ENCODE data around the gene LEUTX. TPM values are rescaled to one million over a fixed set of nuclear protein-coding genes. Genes with fewer than 3 reads are reported as not detected.
"Not testable (repeated sequence)": the region's sequence is repeated elsewhere in the genome, so short reads cannot be mapped to it uniquely, and the experiment has no call there.

The LEUTX gene
- total RNA-seq, 1 experiment from 2014 or later = not detected

DNA sequence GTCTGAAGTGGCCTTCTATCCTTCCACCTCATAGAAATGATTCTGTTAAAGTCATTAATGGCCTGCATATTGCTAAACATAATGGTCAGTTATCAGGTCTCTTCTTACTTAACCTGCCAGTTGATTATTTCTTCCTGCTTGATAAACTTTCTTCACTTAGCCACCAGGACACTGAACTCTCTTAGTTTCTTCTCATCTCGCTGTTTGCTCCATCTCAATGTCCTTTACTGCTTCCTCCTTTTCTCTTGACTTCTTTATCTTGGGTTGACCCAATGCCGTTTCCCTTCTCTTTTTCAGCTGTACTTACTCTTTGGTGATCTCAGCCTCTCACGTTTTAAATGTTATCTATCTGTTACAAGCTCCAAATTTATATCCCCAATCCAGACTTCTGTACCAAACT is 23.7 kb upstream of the LEUTX start:
- no peak overlapping the region for H3K27ac ChIP-seq (ENCODE audit: low read length)
- DNase-seq (ENCODE audit: low read depth, low spot score) = no peak
- peaks cover 92% of the 10 kb centered on the region for H3K27me3 ChIP-seq (ENCODE audit: control insufficient read depth, insufficient read depth, low read length)
- no peaks in the 10 kb centered on the region for H3K4me1 ChIP-seq (ENCODE audit: control insufficient read depth, insufficient read depth, low read length)
- BruUV-seq (replicated peaks) = no TSS peak
- ChIA-PET POLR2A (interaction anchor here (0.5 to 1.3 kb wide), 6 partner anchors 8 to 453 kb away, joined by 3 to 10 read pairs (median 4); partner anchors contain the start of gene DYRK1B), CTCF (interaction anchor here (0.5 to 1.0 kb wide), 5 partner anchors 10 to 205 kb away, joined by 3 to 9 read pairs (median 5); no protein-coding TSS in a partner anchor)
- no peak overlapping the region for H3K4me3 ChIP-seq (ENCODE audit: low read depth in 2 of 2, low read length in 2 of 2)
- no peak for TF ChIP-seq SIN3A (IDR thresholded peaks at IDR 0.05; ENCODE audit: borderline replicate concordance, insufficient read depth, low read depth, low read length)
- TF ChIP-seq TCF7L2 (IDR thresholded peaks at IDR 0.05; ENCODE audit: low read depth, low read length) = no peak
- TF ChIP-seq POLR2AphosphoS5 (IDR thresholded peaks at IDR 0.05; ENCODE audit: low read depth, low read length) = no peak
- TF ChIP-seq, protein P1, sequence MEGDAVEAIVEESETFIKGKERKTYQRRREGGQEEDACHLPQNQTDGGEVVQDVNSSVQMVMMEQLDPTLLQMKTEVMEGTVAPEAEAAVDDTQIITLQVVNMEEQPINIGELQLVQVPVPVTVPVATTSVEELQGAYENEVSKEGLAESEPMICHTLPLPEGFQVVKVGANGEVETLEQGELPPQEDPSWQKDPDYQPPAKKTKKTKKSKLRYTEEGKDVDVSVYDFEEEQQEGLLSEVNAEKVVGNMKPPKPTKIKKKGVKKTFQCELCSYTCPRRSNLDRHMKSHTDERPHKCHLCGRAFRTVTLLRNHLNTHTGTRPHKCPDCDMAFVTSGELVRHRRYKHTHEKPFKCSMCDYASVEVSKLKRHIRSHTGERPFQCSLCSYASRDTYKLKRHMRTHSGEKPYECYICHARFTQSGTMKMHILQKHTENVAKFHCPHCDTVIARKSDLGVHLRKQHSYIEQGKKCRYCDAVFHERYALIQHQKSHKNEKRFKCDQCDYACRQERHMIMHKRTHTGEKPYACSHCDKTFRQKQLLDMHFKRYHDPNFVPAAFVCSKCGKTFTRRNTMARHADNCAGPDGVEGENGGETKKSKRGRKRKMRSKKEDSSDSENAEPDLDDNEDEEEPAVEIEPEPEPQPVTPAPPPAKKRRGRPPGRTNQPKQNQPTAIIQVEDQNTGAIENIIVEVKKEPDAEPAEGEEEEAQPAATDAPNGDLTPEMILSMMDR (IDR thresholded peaks at IDR 0.05) = no peak
- TF ChIP-seq REST (IDR thresholded peaks at IDR 0.05; ENCODE audit: insufficient read depth in 1 of 2, low read depth in 2 of 2, low read length in 1 of 2) = no peak
- no peaks in the 10 kb centered on the region for H3K9me3 ChIP-seq (ENCODE audit: control insufficient read depth, insufficient read depth, low read depth, low read length)
- in situ Hi-C loops (cut with HindIII; ENCODE audit: low pct_unique_long_range_greater_than_20kb, low sequenced_read_pairs) (no loop called here), intact Hi-C loops (cut with micrococcal nuclease; ENCODE audit: unreplicated experiment) (no loop called here)
- no peaks in the 10 kb centered on the region for H3K36me3 ChIP-seq (ENCODE audit: control insufficient read depth, insufficient read depth, low read length)
- no peak for ATAC-seq

- DNase-seq (ENCODE audit: low read depth, low spot score) (no peak), ATAC-seq (no peak)
- intact Hi-C loops (cut with micrococcal nuclease; ENCODE audit: unreplicated experiment) = no loop called here
- in situ Hi-C loops (cut with HindIII; ENCODE audit: low pct_unique_long_range_greater_than_20kb, low sequenced_read_pairs) = no loop called here
- H3K4me1 ChIP-seq (ENCODE audit: control insufficient read depth, insufficient read depth, low read length) = no peaks in the 10 kb centered on the region
- H3K9me3 ChIP-seq (ENCODE audit: control insufficient read depth, insufficient read depth, low read depth, low read length) = no peaks in the 10 kb centered on the region; the same call in 1 of the 2 replicates
- H3K4me3 ChIP-seq (ENCODE audit: low read depth in 2 of 2, low read length in 2 of 2) = no peak overlapping the region
- H3K27ac ChIP-seq (ENCODE audit: low read length) = no peak overlapping the region
- H3K36me3 ChIP-seq (ENCODE audit: control insufficient read depth, insufficient read depth, low read length) = no peaks in the 10 kb centered on the region
- no peak for TF ChIP-seq REST (IDR thresholded peaks at IDR 0.05; ENCODE audit: insufficient read depth in 1 of 2, low read depth in 2 of 2, low read length in 1 of 2)
- BruUV-seq (replicated peaks) = no TSS peak
- CTCF ChIA-PET = interaction anchor here (0.7 to 1.4 kb wide), 4 partner anchors 8 to 138 kb away, joined by 3 to 10 read pairs (median 4); no protein-coding TSS in a partner anchor
- POLR2A ChIA-PET = interaction anchor here (0.6 kb wide), 1 partner anchor 516 kb away, joined by 5 read pairs; no protein-coding TSS in a partner anchor
- H3K27me3 ChIP-seq (ENCODE audit: control insufficient read depth, insufficient read depth, low read length) = peaks cover 81% of the 10 kb centered on the region
Observed at GRCh38 chr19:39759457-39760184, 19.0 kb upstream of the LEUTX start.

DNA sequence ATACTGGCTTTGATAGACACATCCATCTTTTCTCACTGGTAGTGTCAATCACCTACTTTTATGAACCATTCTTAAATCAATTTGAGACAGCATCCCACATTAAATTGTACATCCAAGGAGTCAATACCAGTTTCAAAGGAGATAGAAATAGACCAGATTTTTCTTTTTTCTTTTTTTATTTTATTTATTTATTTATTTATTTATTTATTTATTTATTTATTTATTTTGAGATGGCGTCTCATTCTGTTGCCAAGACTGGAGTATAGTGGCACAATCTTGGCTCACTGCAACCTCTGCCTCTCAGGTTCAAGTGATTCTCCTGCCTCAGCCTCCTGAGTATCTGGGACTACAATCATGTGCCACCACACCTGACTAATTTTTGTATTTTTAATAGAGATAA is 16.8 kb upstream of the LEUTX start:
- H3K4me3 ChIP-seq (ENCODE audit: low read depth in 2 of 2, low read length in 2 of 2); intact Hi-C loops (cut with micrococcal nuclease; ENCODE audit: unreplicated experiment); H3K4me1 ChIP-seq (ENCODE audit: control insufficient read depth, insufficient read depth, low read length); H3K9me3 ChIP-seq (ENCODE audit: control insufficient read depth, insufficient read depth, low read depth, low read length); H3K27ac ChIP-seq (ENCODE audit: low read length); POLR2A ChIA-PET; in situ Hi-C loops (cut with HindIII; ENCODE audit: low pct_unique_long_range_greater_than_20kb, low sequenced_read_pairs); DNase-seq (ENCODE audit: low read depth, low spot score); H3K36me3 ChIP-seq (ENCODE audit: control insufficient read depth, insufficient read depth, low read length); ATAC-seq; BruUV-seq (replicated peaks): not testable (repeated sequence)
- CTCF ChIA-PET = interaction anchor here (0.9 kb wide), 1 partner anchor 295 kb away, joined by 3 read pairs; no protein-coding TSS in a partner anchor
- peaks cover 61% of the 10 kb centered on the region for H3K27me3 ChIP-seq (ENCODE audit: control insufficient read depth, insufficient read depth, low read length)

Measured in Panc1 (cell line).